Spleen (tissue), 11 donors: ENCODE data around the gene GALNTL6. TPM values are rescaled to one million over a fixed set of nuclear protein-coding genes. Genes with fewer than 3 reads are reported as not detected.

Source experiments
- DNase-seq: peaks from one replicate; pipeline ENCODE4 v3.0.0-alpha.2; 2020
- H3K27ac ChIP-seq, 8 donors: fragments of 200-600 bp; sonication (generic) in 7 of 8; 1 replicate in 4 of 8; 2 replicates in 4 of 8; pipeline versions ENCODE4 v1.5.0 to v1.8.0; 2016 to 2021; ENCODE audit warnings: inconsistent platforms in 4 of 8, mild to moderate bottlenecking in 4 of 8, moderate library complexity in 1 of 8
- H3K27me3 ChIP-seq, 7 donors: fragments of 200-600 bp; sonication (generic) in 6 of 7; replicated peaks in 1 of 7; 1 replicate in 4 of 7; 2 replicates in 3 of 7; pipeline versions ENCODE4 v1.5.0 to v1.8.0; 2016 to 2021; ENCODE audit warnings: inconsistent platforms in 3 of 7, mild to moderate bottlenecking in 1 of 7
- H3K36me3 ChIP-seq, 6 donors: fragments of 200-600 bp; sonication (generic) in 5 of 6; 1 replicate in 4 of 6; 2 replicates in 2 of 6; pipeline versions ENCODE4 v1.5.0 to v1.8.0; 2016 to 2021; ENCODE audit warnings: inconsistent platforms in 2 of 6
- H3K4me1 ChIP-seq, 6 donors: fragments of 200-600 bp; sonication (generic) in 5 of 6; 1 replicate in 3 of 6; 2 replicates in 3 of 6; pipeline versions ENCODE4 v1.5.0 to v1.8.0; 2016 to 2021; ENCODE audit warnings: inconsistent platforms in 3 of 6
- H3K4me3 ChIP-seq, 8 donors: fragments of 200-600 bp; sonication (generic) in 7 of 8; 1 replicate in 4 of 8; 2 replicates in 4 of 8; pipeline versions ENCODE4 v1.5.0 to v1.8.0; 2016 to 2021; ENCODE audit warnings: inconsistent platforms in 4 of 8, mild to moderate bottlenecking in 4 of 8, moderate library complexity in 2 of 8
- H3K9me3 ChIP-seq, 8 donors: fragments of 200-600 bp; sonication (generic) in 7 of 8; 1 replicate in 4 of 8; 2 replicates in 4 of 8; pipeline versions ENCODE4 v1.5.0 to v1.8.0; 2016 to 2021; ENCODE audit warnings: inconsistent platforms in 4 of 8
- POLR2A ChIP-seq, 3 donors: fragments of 450-650 bp; IDR thresholded peaks; one replicate each; pipeline ENCODE4 v1.5.1; 2017; ENCODE audit warnings: antibody characterized with exemption in 3 of 3, mild to moderate bottlenecking in 1 of 3
- POLR2AphosphoS5 ChIP-seq, 3 donors: sonication (generic); formaldehyde crosslinking; IDR thresholded peaks; one replicate each; pipeline ENCODE4 v1.5.1; 2017; ENCODE audit warnings: antibody characterized with exemption in 3 of 3
- WGBS, 5 donors: extraction: QIAGEN DNeasy Blood & Tissue Kit in 3 of 5; methylation state at CpG; one replicate each; pipeline versions ENCODE4 v1.1.5 to v1.1.7; 2013 to 2018; 5-methylcytosine and 5-hydroxymethylcytosine counted together
- intact Hi-C: fragments of 100-400 bp; cut with DNase I; formaldehyde crosslinking; loops from one replicate; pipeline ENCODE4 v1.15.0; 2023; ENCODE audit warnings: low total_unique reads
- polyA plus RNA-seq, 3 donors: library from polyadenylated mRNA; stranded (reverse); fragments of 200-250 nt; gene quantifications; one replicate each; pipeline ENCODE4 v1.2.1, GENCODE V29; 2013
- total RNA-seq, 7 donors: library from RNA; depleted of rRNA in 3 of 7; stranded (reverse); fragments of >200 nt in 3 of 7; fragmentation: NEBNext Ultra II Directional in 4 of 7; extraction: Animal tissue kit (Norgen Biotek cat#: 25700) in 4 of 7; gene quantifications; one replicate each; pipeline versions ENCODE4 v1.1.0 to v1.2.1, GENCODE V29; 2016 to 2021
- TF ChIP-seq, protein P1 (sequence below), 11 experiments: fragments of 200-600 bp in 7 of 11; fragments of 450-650 bp in 4 of 11; sonication (generic) in 4 of 11; IDR thresholded peaks in 8 of 11; conservative IDR thresholded peaks in 3 of 11; 1 replicate in 7 of 11; 2 replicates in 4 of 11; pipeline versions ENCODE4 v1.4.0 to v1.8.0; 2016 to 2021; ENCODE audit warnings: antibody characterized with exemption in 11 of 11, inconsistent platforms in 4 of 11, mild to moderate bottlenecking in 1 of 11
- donor health status: healthy with polysubstance abuse.
- donor health status: DM: no; HTN: no; CAD: no; lungs with moderate emphysema.
- donor health status: DM: no; HTN: no; CAD: no.
- donor health status: Bipolar disorder and iron deficiency.
- donor health status: healthy.
- donor health status: DM: no; HTN: no; CAD: no.
- donor health status: DM: yes; HTN: yes; CAD: no.

The GALNTL6 gene
- total and polyA plus RNA-seq, 10 donors = 3.2 to 12.5 (median 7.1) TPM

DNA sequence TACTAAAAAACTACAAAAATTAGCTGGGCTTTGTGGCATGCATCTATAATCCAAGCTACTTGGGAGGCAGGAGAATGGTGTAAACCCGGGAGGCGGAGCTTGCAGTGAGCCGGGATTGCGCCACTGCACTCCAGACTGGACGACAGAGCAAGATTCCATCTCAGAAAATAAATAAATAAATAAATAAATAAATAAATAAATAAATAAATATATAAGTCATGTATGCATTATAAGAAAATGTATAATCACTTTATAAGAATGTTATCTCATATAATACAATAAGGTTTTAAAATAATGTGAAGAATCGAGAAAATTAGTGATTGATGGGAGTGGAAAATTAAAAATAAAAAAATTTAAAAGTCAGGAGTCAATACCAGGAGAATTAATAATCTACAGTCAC lies 127.5 kb downstream of the GALNTL6 start:
- TF ChIP-seq, protein P1, sequence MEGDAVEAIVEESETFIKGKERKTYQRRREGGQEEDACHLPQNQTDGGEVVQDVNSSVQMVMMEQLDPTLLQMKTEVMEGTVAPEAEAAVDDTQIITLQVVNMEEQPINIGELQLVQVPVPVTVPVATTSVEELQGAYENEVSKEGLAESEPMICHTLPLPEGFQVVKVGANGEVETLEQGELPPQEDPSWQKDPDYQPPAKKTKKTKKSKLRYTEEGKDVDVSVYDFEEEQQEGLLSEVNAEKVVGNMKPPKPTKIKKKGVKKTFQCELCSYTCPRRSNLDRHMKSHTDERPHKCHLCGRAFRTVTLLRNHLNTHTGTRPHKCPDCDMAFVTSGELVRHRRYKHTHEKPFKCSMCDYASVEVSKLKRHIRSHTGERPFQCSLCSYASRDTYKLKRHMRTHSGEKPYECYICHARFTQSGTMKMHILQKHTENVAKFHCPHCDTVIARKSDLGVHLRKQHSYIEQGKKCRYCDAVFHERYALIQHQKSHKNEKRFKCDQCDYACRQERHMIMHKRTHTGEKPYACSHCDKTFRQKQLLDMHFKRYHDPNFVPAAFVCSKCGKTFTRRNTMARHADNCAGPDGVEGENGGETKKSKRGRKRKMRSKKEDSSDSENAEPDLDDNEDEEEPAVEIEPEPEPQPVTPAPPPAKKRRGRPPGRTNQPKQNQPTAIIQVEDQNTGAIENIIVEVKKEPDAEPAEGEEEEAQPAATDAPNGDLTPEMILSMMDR (IDR thresholded peaks at IDR 0.05 in 8 of 11, conservative IDR thresholded peaks at IDR 0.05 in 3 of 11) = no peak
- TF ChIP-seq POLR2A (IDR thresholded peaks at IDR 0.05) (no peak), POLR2AphosphoS5 (IDR thresholded peaks at IDR 0.05) (no peak)
- Histone ChIP-seq H3K4me3 (no peak overlapping the region), H3K27me3 (no peaks in the 10 kb centered on the region), H3K9me3 (no peaks in the 10 kb centered on the region), H3K4me1 (no peaks in the 10 kb centered on the region), H3K36me3 (no peaks in the 10 kb centered on the region), H3K27ac (no peak overlapping the region)
- 88 to 95% (median 91%) methylated on average over 6 of the region's 6 CpGs for WGBS, 5 donors
- no peak for DNase-seq
- intact Hi-C loops = no loop called here

- no peak overlapping the region for H3K4me3 ChIP-seq
- TF ChIP-seq POLR2AphosphoS5 (IDR thresholded peaks at IDR 0.05) = no peak
- TF ChIP-seq POLR2A (IDR thresholded peaks at IDR 0.05) = no peak
- TF ChIP-seq, protein P1 (IDR thresholded peaks at IDR 0.05 in 8 of 11, conservative IDR thresholded peaks at IDR 0.05 in 3 of 11) = no peak
- H3K4me1 ChIP-seq = no peaks in the 10 kb centered on the region
- no peak overlapping the region for H3K27ac ChIP-seq
- intact Hi-C loops = no loop called here
- no peaks in the 10 kb centered on the region for H3K27me3 ChIP-seq
- H3K36me3 ChIP-seq = no peaks in the 10 kb centered on the region
- DNase-seq = no peak
- no peaks in the 10 kb centered on the region for H3K9me3 ChIP-seq
Observed at GRCh38 chr4:171947400-171947799, 134.2 kb downstream of the GALNTL6 start.

DNA sequence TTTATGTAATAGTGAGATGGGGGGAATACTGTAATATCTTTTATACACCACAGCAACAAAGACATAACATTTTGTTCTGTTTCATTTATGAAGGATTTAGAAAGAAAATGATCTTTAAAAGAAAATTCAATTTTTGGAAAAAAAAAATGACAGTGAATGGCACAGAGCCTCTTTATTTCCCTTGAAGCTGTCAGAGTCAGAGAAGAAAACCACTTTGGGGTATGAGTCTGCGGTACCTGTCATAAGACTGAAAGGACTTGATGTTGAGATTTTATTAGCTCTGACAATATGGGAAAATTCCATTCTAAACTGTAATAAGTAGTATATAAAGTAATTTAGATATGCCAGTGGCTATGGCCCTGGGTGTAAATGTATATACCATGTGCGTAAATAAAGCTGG lies 134.8 kb downstream of the GALNTL6 start:
- no peak overlapping the region for H3K27ac ChIP-seq
- no peaks in the 10 kb centered on the region for H3K36me3 ChIP-seq
- intact Hi-C loops = no loop called here
- H3K9me3 ChIP-seq = no peaks in the 10 kb centered on the region
- H3K4me1 ChIP-seq = no peaks in the 10 kb centered on the region
- WGBS, 5 donors = 82 to 92% (median 90%) methylated on average over 2 of the region's 2 CpGs
- TF ChIP-seq POLR2A (IDR thresholded peaks at IDR 0.05) (no peak), POLR2AphosphoS5 (IDR thresholded peaks at IDR 0.05) (no peak)
- TF ChIP-seq, protein P1 (IDR thresholded peaks at IDR 0.05 in 8 of 11, conservative IDR thresholded peaks at IDR 0.05 in 3 of 11) = no peak
- no peak for DNase-seq
- no peak overlapping the region for H3K4me3 ChIP-seq
- H3K27me3 ChIP-seq = no peaks in the 10 kb centered on the region

- H3K4me3 ChIP-seq = no peak overlapping the region
- 29 to 54% (median 31%) methylated on average over 1 of the region's 1 CpG for WGBS, 5 donors
- H3K27ac ChIP-seq = no peak overlapping the region
- TF ChIP-seq, protein P1 (IDR thresholded peaks at IDR 0.05 in 8 of 11, conservative IDR thresholded peaks at IDR 0.05 in 3 of 11) = no peak
- TF ChIP-seq POLR2AphosphoS5 (IDR thresholded peaks at IDR 0.05) (no peak), POLR2A (IDR thresholded peaks at IDR 0.05) (no peak)
- H3K4me1 ChIP-seq = no peaks in the 10 kb centered on the region
- no peaks in the 10 kb centered on the region for H3K27me3 ChIP-seq
- no peaks in the 10 kb centered on the region for H3K9me3 ChIP-seq
- intact Hi-C loops = no loop called here
- H3K36me3 ChIP-seq = no peaks in the 10 kb centered on the region
- DNase-seq = no peak
Observed at GRCh38 chr4:171954650-171955049, 141.4 kb downstream of the GALNTL6 start.
